Smooth muscle cell (in vitro differentiated cells): ENCODE data around the gene UVRAG. TPM values are rescaled to one million over a fixed set of nuclear protein-coding genes. Genes with fewer than 3 reads are reported as not detected.

ENCODE experiments used
- DNase-seq: peaks from one replicate; lab custom pipeline; 2025; ENCODE audit not compliant: unreplicated experiment; lab: John Stamatoyannopoulos, UW
- H2AFZ ChIP-seq: fragments of 200-600 bp; sonication (generic); 2 replicates; pipeline ENCODE4 v1.6.0; 2016; ENCODE audit warnings: antibody characterized with exemption, low read depth, mild to moderate bottlenecking
- H3F3A ChIP-seq: fragments of 200-600 bp; sonication (generic); 2 replicates; pipeline ENCODE4 v1.6.0; 2017; ENCODE audit warnings: antibody characterized with exemption, low read depth
- H3K27ac ChIP-seq: fragments of 200-600 bp; sonication (generic); 2 replicates; pipeline ENCODE4 v1.5.1; 2016; ENCODE audit warnings: low read depth, mild to moderate bottlenecking
- H3K27me3 ChIP-seq: fragments of 200-600 bp; sonication (generic); 2 replicates; pipeline ENCODE4 v1.6.1; 2016; ENCODE audit warnings: low read depth, mild to moderate bottlenecking
- H3K36me3 ChIP-seq: fragments of 200-600 bp; sonication (generic); 2 replicates; pipeline ENCODE4 v1.5.1; 2016; ENCODE audit warnings: low read depth
- H3K4me1 ChIP-seq: fragments of 200-600 bp; sonication (generic); 2 replicates; pipeline ENCODE4 v1.5.1; 2016; ENCODE audit warnings: low read depth
- H3K4me2 ChIP-seq: fragments of 200-600 bp; sonication (generic); 2 replicates; pipeline ENCODE4 v1.6.0; 2016; ENCODE audit warnings: mild to moderate bottlenecking
- H3K4me3 ChIP-seq: fragments of 200-600 bp; sonication (generic); 2 replicates; pipeline ENCODE4 v1.5.1; 2016; ENCODE audit warnings: mild to moderate bottlenecking
- H3K79me2 ChIP-seq: fragments of 200-600 bp; sonication (generic); 2 replicates; pipeline ENCODE4 v1.6.0; 2016; ENCODE audit warnings: low read depth, mild to moderate bottlenecking
- H3K9ac ChIP-seq: fragments of 200-600 bp; sonication (generic); 2 replicates; pipeline ENCODE4 v1.6.0; 2016; ENCODE audit warnings: low read depth
- H3K9me3 ChIP-seq: fragments of 200-600 bp; sonication (generic); replicated peaks from 2 replicates; pipeline ENCODE4 v1.5.1; 2016; ENCODE audit warnings: low read depth
- H4K20me1 ChIP-seq: fragments of 200-600 bp; sonication (generic); 2 replicates; pipeline ENCODE4 v1.6.0; 2016; ENCODE audit warnings: low read depth
- CTCF ChIP-seq: fragments of 200-600 bp; sonication (generic); IDR thresholded peaks from 2 replicates; pipeline ENCODE4 v1.5.1; 2017; ENCODE audit warnings: borderline replicate concordance, mild to moderate bottlenecking, antibody characterized with exemption; ENCODE audit not compliant: insufficient read depth, poor library complexity, severe bottlenecking
- WGBS: methylation state at CpG from one replicate; pipeline ENCODE4 v1.1.7; 2016; ENCODE audit warnings: low lambda C conversion rate; 5-methylcytosine and 5-hydroxymethylcytosine counted together
- polyA plus RNA-seq: library from polyadenylated mRNA; unstranded; fragments of >200 nt; fragmentation: Nextera tagmentation; extraction: Ambion mirVana; gene quantifications from 2 replicates; pipeline ENCODE4 v1.2.1, GENCODE V29; 2016
- total RNA-seq: library from RNA; depleted of rRNA; stranded (reverse); fragments of >200 nt; gene quantifications from 2 replicates; pipeline ENCODE4 v1.2.3, GENCODE V29; 2014

The UVRAG gene
- total and polyA plus RNA-seq, 2 experiments from 2014 or later, result 12.9 to 20.2 TPM

- Histone ChIP-seq H3K36me3 (no peaks in the 10 kb centered on the region), H3K4me2 (no peak overlapping the region), H3K27ac (no peak overlapping the region), H4K20me1 (no peaks in the 10 kb centered on the region), H3K9ac (no peak overlapping the region), H3K9me3 (no peaks in the 10 kb centered on the region), H3K4me1 (no peaks in the 10 kb centered on the region), H2AFZ (no peak overlapping the region), H3K79me2 (no peaks in the 10 kb centered on the region), H3K27me3 (no peaks in the 10 kb centered on the region), H3K4me3 (no peak overlapping the region), H3F3A (no peaks in the 10 kb centered on the region)
- TF ChIP-seq CTCF, result no peak
- DNase-seq, result no peak
- 44% methylated on average over 6 of the region's 6 CpGs for WGBS
These were observed 351.3 kb downstream of the UVRAG start for GRCh38 chr11:76166314-76166713.

- Histone ChIP-seq H3K79me2 (no peaks in the 10 kb centered on the region), H3K27ac (no peak overlapping the region), H3K36me3 (no peaks in the 10 kb centered on the region), H3K27me3 (no peaks in the 10 kb centered on the region), H3K4me1 (no peaks in the 10 kb centered on the region), H3K9me3 (no peaks in the 10 kb centered on the region), H4K20me1 (no peaks in the 10 kb centered on the region), H2AFZ (no peak overlapping the region), H3K9ac (no peak overlapping the region), H3K4me2 (no peak overlapping the region), H3K4me3 (no peak overlapping the region), H3F3A (no peaks in the 10 kb centered on the region)
- DNase-seq, result no peak
- TF ChIP-seq CTCF, result no peak
- WGBS, result 79% methylated on average over 13 of the region's 13 CpGs
These were observed 352.6 kb downstream of the UVRAG start for GRCh38 chr11:76167590-76167989.

- Histone ChIP-seq H2AFZ (no peak overlapping the region), H3K79me2 (no peaks in the 10 kb centered on the region), H3K4me1 (no peaks in the 10 kb centered on the region), H3F3A (no peaks in the 10 kb centered on the region), H3K27me3 (no peaks in the 10 kb centered on the region), H3K4me3 (no peak overlapping the region), H3K9ac (no peak overlapping the region), H4K20me1 (no peaks in the 10 kb centered on the region), H3K9me3 (no peaks in the 10 kb centered on the region), H3K27ac (no peak overlapping the region), H3K36me3 (no peaks in the 10 kb centered on the region), H3K4me2 (no peak overlapping the region)
- no peak for TF ChIP-seq CTCF
- DNase-seq, result no peak
- WGBS, result 69% methylated on average over 15 of the region's 15 CpGs
These were observed 354.5 kb downstream of the UVRAG start for GRCh38 chr11:76169473-76169896.

GRCh38 chr11:76170468-76170867, 355.5 kb downstream of the UVRAG start:
- no peak for DNase-seq
- H3K9me3 ChIP-seq, result no peaks in the 10 kb centered on the region

More at GRCh38 chr11:76170468-76170867, 355.5 kb downstream of the UVRAG start:
- H3K79me2 ChIP-seq, result no peaks in the 10 kb centered on the region
- WGBS, result 94% methylated on average over 2 of the region's 4 CpGs
- no peaks in the 10 kb centered on the region for H3K36me3 ChIP-seq
- no peaks in the 10 kb centered on the region for H3F3A ChIP-seq
- no peak overlapping the region for H2AFZ ChIP-seq
- no peak for TF ChIP-seq CTCF
- no peak overlapping the region for H3K4me2 ChIP-seq
- no peaks in the 10 kb centered on the region for H3K27me3 ChIP-seq
- no peak overlapping the region for H3K27ac ChIP-seq
- H3K4me3 ChIP-seq, result no peak overlapping the region
- no peak overlapping the region for H3K9ac ChIP-seq
- no peaks in the 10 kb centered on the region for H3K4me1 ChIP-seq
- no peaks in the 10 kb centered on the region for H4K20me1 ChIP-seq
